Ectodermal cell (in vitro differentiated cells): ENCODE results near the gene PRRT1B.

ENCODE experiments used
- H3K27ac ChIP-seq: 2 replicates; pipeline ENCODE4 v1.7.0; 2013; ENCODE audit warnings: mild to moderate bottlenecking, low read depth, low read length; ENCODE audit not compliant: insufficient read depth, poor library complexity, severe bottlenecking
- H3K27me3 ChIP-seq: 2 replicates; pipeline ENCODE4 v1.7.0; 2013; ENCODE audit warnings: mild to moderate bottlenecking, low read length; ENCODE audit not compliant: insufficient read depth, control insufficient read depth, poor library complexity, severe bottlenecking
- H3K36me3 ChIP-seq: one replicate; pipeline ENCODE4 v1.7.0; 2013; ENCODE audit warnings: low read length; ENCODE audit not compliant: control insufficient read depth, insufficient read depth
- H3K4me1 ChIP-seq: one replicate; pipeline ENCODE4 v1.7.0; 2013; ENCODE audit warnings: low read length; ENCODE audit not compliant: control insufficient read depth, insufficient read depth
- H3K4me3 ChIP-seq: 2 replicates; pipeline ENCODE4 v1.7.0; 2013; ENCODE audit warnings: low read depth, low read length, control low read depth; ENCODE audit not compliant: insufficient read depth
- H3K9me3 ChIP-seq: 2 replicates; pipeline ENCODE4 v1.7.0; 2013; ENCODE audit warnings: mild to moderate bottlenecking, low read length, moderate library complexity; ENCODE audit not compliant: control insufficient read depth
- WGBS, 2 experiments: methylation state at CpG; one replicate each; pipeline ENCODE4 v1.1.7; 2013; ENCODE audit warnings: missing lambda C conversion rate in 2 of 2; 5-methylcytosine and 5-hydroxymethylcytosine counted together

Gene PRRT1B

GRCh38 chr9:131582056-131582455 is 36.7 kb downstream of the PRRT1B start:
- 95 to 97% methylated on average over 8 of the region's 10 CpGs for WGBS, 2 experiments
- Histone ChIP-seq H3K27ac (no peak overlapping the region), H3K27me3 (no peaks in the 10 kb centered on the region), H3K4me3 (no peak overlapping the region), H3K9me3 (no peaks in the 10 kb centered on the region), H3K36me3 (peaks cover 10% of the 10 kb centered on the region), H3K4me1 (no peaks in the 10 kb centered on the region)

GRCh38 chr9:131582466-131583336 is 37.4 kb downstream of the PRRT1B start:
- Histone ChIP-seq H3K4me1 (no peaks in the 10 kb centered on the region), H3K27ac (no peak overlapping the region), H3K9me3 (no peaks in the 10 kb centered on the region), H3K27me3 (no peaks in the 10 kb centered on the region), H3K36me3 (peaks cover 10% of the 10 kb centered on the region), H3K4me3 (no peak overlapping the region)
- 95% methylated on average over 27 of the region's 27 CpGs for WGBS, 2 experiments

- no peaks in the 10 kb centered on the region for H3K4me1 ChIP-seq
- H3K36me3 ChIP-seq: peaks cover 10% of the 10 kb centered on the region
- no peak overlapping the region for H3K4me3 ChIP-seq
- no peak overlapping the region for H3K27ac ChIP-seq
- H3K9me3 ChIP-seq: no peaks in the 10 kb centered on the region
- 91 to 93% methylated on average over 5 of the region's 5 CpGs for WGBS, 2 experiments
- H3K27me3 ChIP-seq: no peaks in the 10 kb centered on the region
Observed at GRCh38 chr9:131583337-131583645, 38.0 kb downstream of the PRRT1B start.

GRCh38 chr9:131583836-131584555 is 38.7 kb downstream of the PRRT1B start:
- no peak overlapping the region for H3K27ac ChIP-seq
- no peaks in the 10 kb centered on the region for H3K9me3 ChIP-seq
- 95% methylated on average over 27 of the region's 27 CpGs for WGBS, 2 experiments
- H3K27me3 ChIP-seq: no peaks in the 10 kb centered on the region
- H3K4me1 ChIP-seq: no peaks in the 10 kb centered on the region
- H3K36me3 ChIP-seq: peaks cover 10% of the 10 kb centered on the region
- no peak overlapping the region for H3K4me3 ChIP-seq

- Histone ChIP-seq H3K4me1 (no peaks in the 10 kb centered on the region), H3K27ac (no peak overlapping the region), H3K27me3 (no peaks in the 10 kb centered on the region), H3K9me3 (no peaks in the 10 kb centered on the region), H3K4me3 (no peak overlapping the region), H3K36me3 (peaks cover 10% of the 10 kb centered on the region)
- WGBS, 2 experiments: 93 to 95% methylated on average over 7 of the region's 7 CpGs
Observed at GRCh38 chr9:131584858-131585257, 39.5 kb downstream of the PRRT1B start.

- H3K36me3 ChIP-seq: peaks cover 10% of the 10 kb centered on the region
- H3K27me3 ChIP-seq: no peaks in the 10 kb centered on the region
- H3K4me3 ChIP-seq: no peak overlapping the region
- H3K9me3 ChIP-seq: no peaks in the 10 kb centered on the region
- no peak overlapping the region for H3K27ac ChIP-seq
- 94% methylated on average over 8 of the region's 8 CpGs for WGBS, 2 experiments
- no peaks in the 10 kb centered on the region for H3K4me1 ChIP-seq
Observed at GRCh38 chr9:131585375-131585774, 40.1 kb downstream of the PRRT1B start.

- Histone ChIP-seq H3K27ac (no peak overlapping the region), H3K4me1 (no peaks in the 10 kb centered on the region), H3K36me3 (peaks cover 10% of the 10 kb centered on the region), H3K9me3 (no peaks in the 10 kb centered on the region), H3K27me3 (no peaks in the 10 kb centered on the region), H3K4me3 (no peak overlapping the region)
- 92 to 97% methylated on average over 9 of the region's 9 CpGs for WGBS, 2 experiments
Observed at GRCh38 chr9:131587331-131587730, 42.0 kb downstream of the PRRT1B start.

GRCh38 chr9:131587906-131588305 is 42.6 kb downstream of the PRRT1B start:
- Histone ChIP-seq H3K9me3 (no peaks in the 10 kb centered on the region), H3K4me1 (no peaks in the 10 kb centered on the region), H3K27me3 (no peaks in the 10 kb centered on the region), H3K36me3 (peaks cover 10% of the 10 kb centered on the region), H3K4me3 (no peak overlapping the region), H3K27ac (no peak overlapping the region)
- 89 to 91% methylated on average over 14 of the region's 14 CpGs for WGBS, 2 experiments

GRCh38 chr9:131588396-131588795 is 43.1 kb downstream of the PRRT1B start:
- 96 to 97% methylated on average over 9 of the region's 9 CpGs for WGBS, 2 experiments
- no peak overlapping the region for H3K4me3 ChIP-seq
- H3K4me1 ChIP-seq: no peaks in the 10 kb centered on the region
- peaks cover 9% of the 10 kb centered on the region for H3K36me3 ChIP-seq
- no peaks in the 10 kb centered on the region for H3K9me3 ChIP-seq
- H3K27me3 ChIP-seq: no peaks in the 10 kb centered on the region
- H3K27ac ChIP-seq: no peak overlapping the region

GRCh38 chr9:131589124-131589711 is 43.9 kb downstream of the PRRT1B start:
- Histone ChIP-seq H3K27me3 (no peaks in the 10 kb centered on the region), H3K9me3 (no peaks in the 10 kb centered on the region), H3K4me1 (no peaks in the 10 kb centered on the region), H3K27ac (no peak overlapping the region), H3K4me3 (no peak overlapping the region), H3K36me3 (peaks cover 7% of the 10 kb centered on the region)
- 95 to 97% methylated on average over 16 of the region's 16 CpGs for WGBS, 2 experiments
